ENCODE measurements around the gene CRCP.
"Not testable (repeated sequence)": the region's sequence is repeated elsewhere in the genome, so short reads cannot be mapped to it uniquely, and the experiment has no call there.

The CRCP gene

GRCh38 chr7:66114743-66115649 is at the start of gene CRCP:
TSS of gene CRCP (plus strand) at chr7:66114847. CDS start at chr7:66114963, 116 bp downstream.
- DNase-seq, result peak; percentile 91

- no peak for DNase-seq
Measured at GRCh38 chr7:66069732-66070131, 44.9 kb upstream of the CRCP start.

DNA sequence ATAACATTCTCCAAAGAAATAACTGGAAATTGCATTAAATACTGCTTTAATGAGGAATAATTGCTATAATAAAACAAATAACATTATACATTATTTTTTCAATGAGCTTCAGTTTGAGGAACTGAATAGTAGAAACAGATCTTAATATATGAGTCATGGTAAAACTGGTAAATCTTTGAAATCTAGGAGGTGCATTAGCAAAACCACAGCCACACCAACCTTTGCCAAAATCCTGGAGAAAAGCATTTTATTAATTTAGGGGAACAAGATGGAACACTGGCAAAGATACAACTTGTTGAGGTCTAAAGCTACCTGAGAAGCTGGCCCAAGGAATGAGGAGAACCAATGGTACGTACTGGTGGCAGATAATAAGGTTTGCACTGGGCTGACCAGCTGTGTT is 44.4 kb upstream of the CRCP start:
- no peak for DNase-seq

- DNase-seq, result not testable (repeated sequence)
Measured at GRCh38 chr7:66072208-66072607, 42.4 kb upstream of the CRCP start.

DNA sequence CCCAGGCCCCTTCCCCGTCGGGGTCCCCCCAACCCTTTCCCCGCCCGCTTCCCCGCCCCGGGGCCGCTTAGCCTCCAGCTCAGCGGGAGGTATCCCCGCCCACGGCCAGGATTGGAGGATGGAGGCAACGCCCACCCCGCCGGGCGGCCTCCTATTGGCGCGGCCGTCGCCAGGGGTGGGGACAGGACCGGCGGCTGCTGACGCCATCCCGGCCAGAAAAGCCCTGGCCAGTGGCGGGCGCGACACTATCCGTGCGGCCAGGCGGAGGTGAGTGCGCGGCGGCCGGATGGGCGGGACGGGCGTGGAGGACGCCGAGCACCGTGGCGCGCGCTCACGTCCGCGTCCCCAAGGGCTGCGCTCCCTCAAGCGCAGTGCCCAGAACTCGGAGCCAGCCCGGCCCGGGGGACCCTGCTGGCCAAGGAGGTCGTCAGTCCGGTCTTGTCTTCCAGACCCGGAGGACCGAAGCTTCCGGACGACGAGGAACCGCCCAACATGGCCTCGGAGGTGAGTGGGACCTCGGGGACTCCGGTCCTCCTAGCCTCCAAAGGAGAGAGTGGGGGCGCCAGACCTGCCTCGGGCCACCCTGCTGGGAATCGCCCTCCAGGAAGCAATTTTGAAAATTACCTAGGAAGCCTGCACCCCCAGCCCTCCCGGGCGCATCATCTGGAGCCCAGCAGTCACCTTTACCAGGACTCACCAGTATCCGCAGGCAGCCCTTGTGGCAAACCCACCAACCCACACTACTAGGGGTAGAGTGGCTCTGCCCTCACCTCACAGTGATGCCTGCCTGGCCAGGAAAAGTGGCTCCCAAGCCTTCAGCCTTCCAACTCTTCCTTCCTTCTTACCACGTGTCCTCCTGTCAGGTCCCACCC is 38.8 kb upstream of the CRCP start, which contains the start of gene ASL:
Gene ASL, plus strand, starts transcription at position 230 of the 872 bp plus-strand sequence. Its CDS starts 263 bp downstream, at position 493.
- DNase-seq, result peak; percentile 94

GRCh38 chr7:66076462-66077329 is 38.0 kb upstream of the CRCP start:
- DNase-seq, result no peak

DNA sequence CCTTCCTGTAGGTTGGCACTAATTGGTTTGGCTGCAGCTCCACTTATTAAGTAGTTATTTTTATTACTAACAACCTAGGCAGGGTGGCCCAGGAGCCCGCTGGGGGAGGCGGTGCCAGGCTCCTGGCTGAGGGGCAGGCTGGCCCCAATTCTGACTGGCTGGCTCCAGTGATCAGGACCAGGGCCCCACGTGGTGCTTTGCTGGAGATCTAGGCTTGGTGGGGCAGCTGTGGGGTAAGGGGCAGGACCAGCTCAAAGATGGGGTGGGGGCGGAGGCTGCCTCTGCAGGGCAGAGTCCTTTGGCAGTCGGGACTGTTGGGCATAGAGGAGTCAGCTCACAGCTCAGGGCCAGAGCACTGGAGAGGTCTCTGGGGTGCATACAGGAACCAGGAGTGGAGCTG is 36.6 kb upstream of the CRCP start:
- DNase-seq, result no peak

DNA sequence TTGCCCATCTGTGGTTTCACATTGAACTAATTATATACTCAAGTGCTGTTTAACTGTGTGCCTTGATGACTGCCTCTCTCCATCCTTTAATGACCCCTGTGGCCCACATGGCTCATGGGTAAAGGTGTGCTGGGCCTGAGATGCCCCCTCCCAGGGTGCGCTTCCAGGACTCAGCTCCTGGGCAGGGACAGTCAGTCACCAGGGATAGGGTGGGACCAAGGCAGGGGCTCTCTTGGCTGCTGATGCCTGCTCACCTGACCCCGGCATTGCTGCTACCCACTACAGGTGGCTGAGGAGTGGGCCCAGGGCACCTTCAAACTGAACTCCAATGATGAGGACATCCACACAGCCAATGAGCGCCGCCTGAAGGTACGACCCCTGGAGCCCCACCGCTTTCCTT is 32.6 kb upstream of the CRCP start:
- DNase-seq, result no peak

GRCh38 chr7:66082886-66083415 is 31.7 kb upstream of the CRCP start:
- DNase-seq, result no peak

- no peak for DNase-seq
Measured at GRCh38 chr7:66083677-66084076, 31.0 kb upstream of the CRCP start.

- no peak for DNase-seq
Measured at GRCh38 chr7:66088861-66089838, 25.5 kb upstream of the CRCP start.

- DNase-seq, result no peak
Measured at GRCh38 chr7:66092654-66093053, 22.0 kb upstream of the CRCP start.

DNA sequence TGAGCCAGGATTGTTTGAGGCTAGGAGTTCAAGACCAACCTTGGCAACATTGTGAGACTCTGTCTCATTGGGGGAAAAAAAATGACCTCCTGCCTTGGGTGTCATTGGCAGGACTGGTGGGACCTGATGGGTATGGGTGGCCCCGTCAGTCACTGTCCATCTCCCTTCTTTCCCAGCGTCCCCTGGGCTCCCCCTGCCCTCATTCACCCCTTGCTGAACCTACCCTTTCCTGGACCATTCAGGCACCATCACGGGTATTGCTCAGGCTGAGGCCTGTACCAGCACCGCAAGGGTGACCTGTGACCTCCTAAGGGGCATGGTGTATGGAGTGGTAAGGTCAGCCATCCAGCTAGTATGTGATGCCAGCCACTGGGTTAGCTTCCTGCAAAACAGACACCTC is 19.6 kb upstream of the CRCP start:
- no peak for DNase-seq

DNA sequence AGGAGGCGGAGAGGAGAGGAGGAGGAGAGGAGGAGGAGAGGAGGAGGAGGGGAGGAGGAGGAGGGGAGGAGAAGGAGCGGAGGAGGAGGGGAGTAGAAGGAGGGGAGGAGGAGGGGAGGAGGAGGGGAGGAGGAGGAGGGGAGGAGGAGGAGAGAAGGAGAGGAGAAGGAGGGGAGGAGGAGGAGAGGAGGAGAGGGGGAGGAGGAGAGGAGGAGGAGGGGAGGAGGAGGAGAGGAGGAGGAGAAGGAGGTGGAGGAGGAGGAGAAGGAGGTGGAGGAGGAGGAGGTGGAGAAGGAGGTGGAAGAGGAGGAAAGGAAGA is 15.5 kb upstream of the CRCP start:
- no peak for DNase-seq

GRCh38 chr7:66099551-66100407 is 14.9 kb upstream of the CRCP start:
- peak; percentile 64 for DNase-seq

GRCh38 chr7:66100408-66101050 is 14.1 kb upstream of the CRCP start:
- DNase-seq, result no peak

DNA sequence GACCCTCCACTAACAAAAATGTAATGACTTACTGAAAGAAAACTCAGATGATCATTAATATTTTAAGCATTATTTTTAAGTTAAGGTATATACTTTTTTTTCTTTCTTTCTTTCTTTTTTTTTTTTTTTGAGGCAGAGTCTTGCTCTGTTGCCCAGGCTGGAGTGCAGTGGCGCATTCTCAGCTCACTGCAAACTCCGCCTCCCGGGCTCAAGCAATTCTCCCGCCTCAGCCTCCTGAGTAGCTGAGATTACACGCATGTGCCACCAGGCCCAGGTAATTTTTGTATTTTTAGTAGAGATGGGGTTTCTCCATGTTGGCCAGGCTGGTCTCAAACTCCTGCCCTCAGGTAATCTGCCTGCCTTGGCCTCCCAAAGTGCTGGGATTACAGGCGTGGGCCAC is 12.5 kb upstream of the CRCP start:
- not testable (repeated sequence) for DNase-seq

DNA sequence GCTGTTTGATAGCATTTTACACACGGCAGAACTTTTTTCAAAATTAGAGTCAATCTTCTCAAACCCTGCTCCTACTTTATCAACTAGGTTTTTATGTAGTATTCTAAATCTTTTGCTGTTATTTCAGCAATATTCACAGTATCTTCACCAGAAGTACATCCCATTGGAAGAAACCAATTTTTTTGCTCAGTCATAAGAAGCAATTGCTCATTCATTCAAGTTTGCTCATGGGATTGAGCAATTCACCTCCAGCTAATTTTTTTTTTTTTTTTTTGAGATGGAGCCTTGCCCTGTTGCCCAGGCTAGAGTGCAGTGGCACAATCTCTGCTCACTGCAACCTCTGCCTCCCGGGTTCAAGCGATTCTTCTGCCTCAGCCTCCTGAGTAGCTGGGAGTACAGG is 10.7 kb upstream of the CRCP start:
- DNase-seq, result not testable (repeated sequence)

DNA sequence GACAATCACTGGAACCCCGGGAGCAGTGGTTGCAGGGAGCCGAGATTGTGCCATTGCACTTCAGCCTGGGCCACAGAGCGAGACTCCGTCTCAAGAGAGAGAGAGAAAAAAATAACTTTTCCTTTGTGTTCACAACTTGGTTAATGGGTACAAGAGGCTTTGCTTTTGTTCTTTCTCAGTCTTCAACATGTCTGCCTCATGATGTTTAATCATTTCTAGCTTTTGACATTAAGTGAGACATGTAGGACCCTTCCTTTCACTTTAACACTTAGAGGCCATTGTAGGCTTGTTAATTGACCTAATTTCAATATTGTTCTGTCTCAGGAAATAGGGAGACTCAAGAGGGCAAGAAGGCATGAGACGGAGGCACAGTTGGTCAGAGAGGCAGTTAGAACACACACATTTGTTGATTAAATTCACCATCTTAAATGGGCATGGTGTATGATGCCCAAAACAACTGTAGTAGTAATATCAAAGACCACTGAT is 9.3 kb upstream of the CRCP start:
- no peak for DNase-seq

DNA sequence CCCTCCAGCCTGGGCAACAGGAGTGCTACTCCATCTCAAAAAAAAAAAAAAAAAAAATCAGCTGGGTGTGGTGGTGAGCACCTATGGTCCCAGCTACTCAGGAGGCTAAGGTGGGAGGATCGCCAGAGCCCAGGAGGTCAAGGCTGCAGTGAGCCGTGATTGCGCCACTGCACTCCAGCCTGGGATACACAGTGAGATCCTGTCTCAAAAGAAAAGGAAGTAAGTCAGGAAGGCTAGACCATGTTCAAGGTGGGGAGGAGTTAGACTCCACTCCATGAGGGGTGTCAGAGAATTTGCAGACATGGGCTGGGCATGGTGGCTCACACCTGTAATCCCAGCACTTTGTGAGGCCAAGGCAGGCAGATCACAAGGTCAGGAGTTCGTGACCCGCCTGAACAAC is 6.2 kb upstream of the CRCP start:
- not testable (repeated sequence) for DNase-seq
